K562 (cell line): ENCODE measurements around the gene MTA2. TPM values are rescaled to one million over a fixed set of nuclear protein-coding genes. Genes with fewer than 3 reads are reported as not detected.

Source experiments
- ARID1B ChIP-seq: fragments of 450-650 bp; IDR thresholded peaks from 2 replicates; pipeline ENCODE4 v1.6.1; 2016; ENCODE audit warnings: antibody characterized with exemption, mild to moderate bottlenecking, inconsistent platforms
- ATF7 ChIP-seq: fragments of 450-650 bp; IDR thresholded peaks from 2 replicates; pipeline ENCODE4 v1.7.1; 2014; ENCODE audit warnings: mild to moderate bottlenecking, moderate library complexity
- BCOR ChIP-seq: fragments of 450-650 bp; IDR thresholded peaks from 2 replicates; pipeline ENCODE4 v1.6.1; 2016
- FOS ChIP-seq: IDR thresholded peaks from 3 replicates; pipeline ENCODE4 v1.6.1; 2011; ENCODE audit not compliant: insufficient read length; ENCODE audit errors: extremely low read depth
- FOXA3 ChIP-seq, 2 experiments: fragments of 450-650 bp in 1 of 2; sonication (generic) in 1 of 2; formaldehyde crosslinking; IDR thresholded peaks in 1 of 2; conservative IDR thresholded peaks in 1 of 2; 2 replicates each; pipeline versions ENCODE4 v1.4.0 to v1.8.0; 2020 to 2022; ENCODE audit warnings: mild to moderate bottlenecking in 2 of 2, missing genetic modification reagents in 1 of 2
- HIVEP1 ChIP-seq: fragments of 250-450 bp; sonication (Bioruptor Pico); IDR thresholded peaks from 2 replicates; pipeline ENCODE4 v1.4.0; 2020; ENCODE audit warnings: mild to moderate bottlenecking
- KDM1A ChIP-seq, 2 experiments: fragments of 450-650 bp; IDR thresholded peaks; 2 replicates each; pipeline ENCODE4 v1.6.1; 2016; ENCODE audit warnings: mild to moderate bottlenecking in 2 of 2
- MECOM ChIP-seq: fragments of 250-450 bp; sonication (Bioruptor Pico); IDR thresholded peaks from 2 replicates; pipeline ENCODE4 v1.8.0; 2022; ENCODE audit warnings: inconsistent platforms
- MIER1 ChIP-seq: fragments of 450-650 bp; IDR thresholded peaks from 2 replicates; pipeline ENCODE4 v1.6.1; 2016; ENCODE audit warnings: antibody characterized with exemption, mild to moderate bottlenecking, low read depth
- NFIC ChIP-seq: fragments of 450-650 bp; IDR thresholded peaks from 2 replicates; pipeline ENCODE4 v1.6.1; 2017; ENCODE audit warnings: mild to moderate bottlenecking, inconsistent platforms
- OTX1 ChIP-seq: fragments of 450-650 bp; formaldehyde crosslinking; IDR thresholded peaks from 2 replicates; pipeline ENCODE4 v1.4.0; 2022; ENCODE audit warnings: mild to moderate bottlenecking
- RBM17 ChIP-seq: fragments of 200-400 bp; formaldehyde crosslinking; IDR thresholded peaks from 2 replicates; pipeline ENCODE4 v1.6.1; 2017; ENCODE audit warnings: low read depth, mild to moderate bottlenecking, low read length, borderline replicate concordance
- SIN3B ChIP-seq: fragments of 450-650 bp; IDR thresholded peaks from 2 replicates; pipeline ENCODE4 v1.6.1; 2017; ENCODE audit warnings: low read depth, mild to moderate bottlenecking, moderate library complexity
- ZBTB7A ChIP-seq: IDR thresholded peaks from 2 replicates; pipeline ENCODE4 v1.6.1; 2011; ENCODE audit warnings: low read depth, mild to moderate bottlenecking, low read length, moderate library complexity, borderline replicate concordance; ENCODE audit not compliant: control insufficient read depth
- ZNF561 ChIP-seq: fragments of 450-650 bp; formaldehyde crosslinking; conservative IDR thresholded peaks from 2 replicates; pipeline ENCODE4 v1.4.0; 2020; ENCODE audit warnings: mild to moderate bottlenecking, moderate library complexity
- ZSCAN29 ChIP-seq: fragments of 450-650 bp; IDR thresholded peaks from 2 replicates; pipeline ENCODE4 v1.6.1; 2017
- polyA plus RNA-seq, 8 experiments: library from polyadenylated mRNA; depleted of rRNA in 4 of 8; stranded (reverse) in 5 of 8; unstranded in 3 of 8; fragments of >200 nt; fragmentation: Nextera tagmentation in 2 of 8; fragmentation: Illumina TruSeq in 1 of 8; extraction: Ambion mirVana in 2 of 8; extraction: Trizol in 1 of 8; gene quantifications; 2 replicates each; pipeline versions ENCODE4 v1.2.1 to v1.2.3, GENCODE V29; 2011 to 2014; ENCODE audit warnings: inconsistent platforms in 1 of 8, missing spikeins in 1 of 8
- total RNA-seq, 7 experiments: library from RNA; depleted of rRNA in 6 of 7; stranded (reverse); fragments of >200 nt in 6 of 7; fragmentation: Illumina TruSeq in 2 of 7; extraction: Trizol in 2 of 7; gene quantifications; 2 replicates each; pipeline versions ENCODE4 v1.2.1 to v1.2.3, GENCODE V29; 2011 to 2021; ENCODE audit warnings: low replicate concordance in 1 of 7
- TF ChIP-seq, protein P1 (sequence below): fragments of 250-450 bp; sonication (Bioruptor Pico); IDR thresholded peaks from 2 replicates; pipeline ENCODE4 v1.5.0; 2021; ENCODE audit warnings: mild to moderate bottlenecking, moderate library complexity
- TF ChIP-seq, protein P2 (sequence below): sonication (generic); formaldehyde crosslinking; IDR thresholded peaks from 2 replicates; pipeline ENCODE4 v1.8.0; 2022; ENCODE audit warnings: mild to moderate bottlenecking, missing genetic modification reagents
- TF ChIP-seq, protein P3 (sequence below): fragments of 450-650 bp; IDR thresholded peaks from 2 replicates; pipeline ENCODE4 v1.6.1; 2016
- TF ChIP-seq, protein P4 (sequence below): sonication (generic); formaldehyde crosslinking; IDR thresholded peaks from 2 replicates; pipeline ENCODE4 v1.9.0; 2022; ENCODE audit warnings: mild to moderate bottlenecking, missing genetic modification reagents
- TF ChIP-seq, protein P5 (sequence below): sonication (generic); formaldehyde crosslinking; IDR thresholded peaks from 2 replicates; pipeline ENCODE4 v1.8.1; 2023; ENCODE audit warnings: mild to moderate bottlenecking, missing genetic modification reagents

The MTA2 gene
- total and polyA plus RNA-seq, 9 of the 15 experiments (the other 6 are each of a cell fraction or from before 2014, with no cell fraction given): 6.2 to 220 (median 172) TPM

DNA sequence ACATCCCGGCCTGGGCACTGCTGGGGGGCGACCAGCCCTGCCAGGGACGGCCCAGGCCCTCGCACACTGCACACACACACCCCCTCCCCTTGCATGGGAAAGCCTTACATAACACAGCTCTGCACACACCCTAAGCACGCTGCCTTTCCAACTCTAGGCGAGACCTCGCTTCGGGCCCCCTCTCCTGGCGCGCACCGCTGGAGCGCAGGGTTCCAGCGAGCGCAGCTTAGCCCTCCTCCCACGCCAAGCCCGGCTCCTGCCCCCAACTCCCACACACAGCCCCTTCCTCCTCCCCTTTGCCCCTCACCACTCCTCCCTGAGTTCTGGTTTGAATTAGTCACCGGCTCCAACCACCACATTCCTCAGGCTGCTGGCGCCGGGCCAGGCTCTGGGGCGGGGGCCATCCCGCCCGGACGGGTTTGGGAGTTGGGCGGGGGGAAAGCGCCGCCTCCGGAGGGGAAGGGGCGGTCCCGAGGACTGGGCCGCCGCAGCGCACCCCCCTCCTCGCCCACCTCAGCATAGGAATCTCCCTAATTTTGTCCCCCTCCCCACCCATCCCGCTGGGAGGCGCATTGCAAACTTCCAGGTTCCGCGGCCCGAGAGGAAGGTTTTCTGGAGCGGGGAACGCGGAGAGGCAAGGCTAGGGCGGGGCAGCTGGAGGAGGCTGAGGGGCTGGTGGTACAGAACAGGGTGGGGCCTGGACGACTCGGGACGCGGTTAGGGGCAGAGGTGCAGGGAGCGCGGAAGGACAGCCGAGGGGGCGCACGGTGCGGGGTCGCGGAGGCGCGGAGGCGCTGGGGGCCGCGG, 56.0 kb downstream of the MTA2 start (continued):
- TF ChIP-seq SIN3B (no peak; the same call in 1 of the 2 replicates), BCOR (peak; percentile 76; the same call in 1 of the 2 replicates), OTX1 (no peak; the same call in 1 of the 2 replicates), HIVEP1 (CRISPR knock-in tag) (no peak), ZNF561 (no peak), ATF7 (no peak), ZBTB7A (peak; percentile 98), RBM17 (no peak), NFIC (peak; percentile 100), FOS (no peak), MECOM (CRISPR knock-in tag) (no peak), FOXA3 (CRISPR knock-in tag; conservative IDR thresholded peaks at IDR 0.05 in 1 of 2, IDR thresholded peaks at IDR 0.05 in 1 of 2) (no peak), ZSCAN29 (no peak), MIER1 (no peak), ARID1B (peak; percentile 87), KDM1A (IDR thresholded peaks at IDR 0.05) (peak in 1 of 2 experiments; percentile 88; a peak in 3 of 4 replicates)
- TF ChIP-seq, protein P1, sequence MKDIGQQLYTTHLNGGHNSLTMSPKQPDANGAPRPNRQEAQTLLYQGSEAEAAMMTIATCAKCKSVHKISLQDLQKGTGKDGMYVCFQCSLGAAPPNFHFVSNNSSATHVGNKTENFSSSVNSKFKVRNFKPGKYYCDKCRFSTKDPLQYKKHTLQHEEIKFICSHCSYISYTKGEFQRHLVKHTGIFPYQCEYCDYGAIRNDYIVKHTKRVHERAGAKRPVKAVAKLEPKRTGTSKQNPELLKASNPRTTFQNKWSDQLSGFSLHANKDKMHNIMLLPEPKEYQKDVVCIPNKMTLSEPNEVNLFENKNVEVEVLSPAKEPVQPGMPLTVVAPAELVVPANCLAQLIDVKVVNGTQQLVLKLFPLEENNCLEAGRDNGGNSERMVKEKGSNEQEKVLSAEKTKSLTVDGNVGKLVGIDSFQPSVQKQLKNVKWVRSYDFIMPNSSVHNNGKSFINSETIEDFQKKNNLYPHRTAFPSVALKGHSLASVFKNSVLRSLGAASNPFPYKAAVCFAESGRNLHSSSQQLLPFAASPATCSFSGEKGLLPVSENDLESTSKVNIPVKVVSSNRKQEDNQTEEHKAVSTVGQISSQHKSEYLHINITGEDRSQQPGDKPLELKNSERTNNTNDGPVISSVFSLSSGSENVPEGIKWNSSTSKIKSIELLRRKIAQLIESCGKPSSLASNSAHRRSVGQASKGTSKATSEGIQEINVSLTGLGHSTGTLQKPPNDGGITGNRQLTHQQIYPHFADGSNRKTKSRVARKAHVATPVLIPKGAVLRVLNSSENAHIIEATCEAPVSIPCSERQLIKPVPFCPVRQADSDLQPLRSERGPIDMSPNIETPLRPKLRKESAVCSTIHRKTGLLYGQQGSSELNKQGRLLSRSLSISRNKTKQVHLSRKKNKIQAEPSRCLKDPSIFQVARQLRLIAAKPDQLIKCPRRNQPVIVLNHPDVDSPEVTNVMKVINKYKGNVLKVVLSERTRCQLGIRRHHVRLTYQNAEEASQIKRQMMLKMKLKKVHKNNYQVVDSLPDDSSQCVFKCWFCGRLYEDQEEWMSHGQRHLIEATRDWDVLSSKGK (CRISPR knock-in tag): no peak
- TF ChIP-seq, protein P2, sequence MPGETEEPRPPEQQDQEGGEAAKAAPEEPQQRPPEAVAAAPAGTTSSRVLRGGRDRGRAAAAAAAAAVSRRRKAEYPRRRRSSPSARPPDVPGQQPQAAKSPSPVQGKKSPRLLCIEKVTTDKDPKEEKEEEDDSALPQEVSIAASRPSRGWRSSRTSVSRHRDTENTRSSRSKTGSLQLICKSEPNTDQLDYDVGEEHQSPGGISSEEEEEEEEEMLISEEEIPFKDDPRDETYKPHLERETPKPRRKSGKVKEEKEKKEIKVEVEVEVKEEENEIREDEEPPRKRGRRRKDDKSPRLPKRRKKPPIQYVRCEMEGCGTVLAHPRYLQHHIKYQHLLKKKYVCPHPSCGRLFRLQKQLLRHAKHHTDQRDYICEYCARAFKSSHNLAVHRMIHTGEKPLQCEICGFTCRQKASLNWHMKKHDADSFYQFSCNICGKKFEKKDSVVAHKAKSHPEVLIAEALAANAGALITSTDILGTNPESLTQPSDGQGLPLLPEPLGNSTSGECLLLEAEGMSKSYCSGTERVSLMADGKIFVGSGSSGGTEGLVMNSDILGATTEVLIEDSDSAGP: no peak
- TF ChIP-seq, protein P3, sequence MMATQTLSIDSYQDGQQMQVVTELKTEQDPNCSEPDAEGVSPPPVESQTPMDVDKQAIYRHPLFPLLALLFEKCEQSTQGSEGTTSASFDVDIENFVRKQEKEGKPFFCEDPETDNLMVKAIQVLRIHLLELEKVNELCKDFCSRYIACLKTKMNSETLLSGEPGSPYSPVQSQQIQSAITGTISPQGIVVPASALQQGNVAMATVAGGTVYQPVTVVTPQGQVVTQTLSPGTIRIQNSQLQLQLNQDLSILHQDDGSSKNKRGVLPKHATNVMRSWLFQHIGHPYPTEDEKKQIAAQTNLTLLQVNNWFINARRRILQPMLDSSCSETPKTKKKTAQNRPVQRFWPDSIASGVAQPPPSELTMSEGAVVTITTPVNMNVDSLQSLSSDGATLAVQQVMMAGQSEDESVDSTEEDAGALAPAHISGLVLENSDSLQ: no peak
- TF ChIP-seq, protein P4, sequence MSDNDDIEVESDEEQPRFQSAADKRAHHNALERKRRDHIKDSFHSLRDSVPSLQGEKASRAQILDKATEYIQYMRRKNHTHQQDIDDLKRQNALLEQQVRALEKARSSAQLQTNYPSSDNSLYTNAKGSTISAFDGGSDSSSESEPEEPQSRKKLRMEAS (CRISPR knock-in tag): peak; percentile 67
- TF ChIP-seq, protein P5, sequence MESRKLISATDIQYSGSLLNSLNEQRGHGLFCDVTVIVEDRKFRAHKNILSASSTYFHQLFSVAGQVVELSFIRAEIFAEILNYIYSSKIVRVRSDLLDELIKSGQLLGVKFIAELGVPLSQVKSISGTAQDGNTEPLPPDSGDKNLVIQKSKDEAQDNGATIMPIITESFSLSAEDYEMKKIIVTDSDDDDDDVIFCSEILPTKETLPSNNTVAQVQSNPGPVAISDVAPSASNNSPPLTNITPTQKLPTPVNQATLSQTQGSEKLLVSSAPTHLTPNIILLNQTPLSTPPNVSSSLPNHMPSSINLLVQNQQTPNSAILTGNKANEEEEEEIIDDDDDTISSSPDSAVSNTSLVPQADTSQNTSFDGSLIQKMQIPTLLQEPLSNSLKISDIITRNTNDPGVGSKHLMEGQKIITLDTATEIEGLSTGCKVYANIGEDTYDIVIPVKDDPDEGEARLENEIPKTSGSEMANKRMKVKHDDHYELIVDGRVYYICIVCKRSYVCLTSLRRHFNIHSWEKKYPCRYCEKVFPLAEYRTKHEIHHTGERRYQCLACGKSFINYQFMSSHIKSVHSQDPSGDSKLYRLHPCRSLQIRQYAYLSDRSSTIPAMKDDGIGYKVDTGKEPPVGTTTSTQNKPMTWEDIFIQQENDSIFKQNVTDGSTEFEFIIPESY (CRISPR knock-in tag): peak; percentile 27; the same call in 1 of the 2 replicates
